HUES48 (cell line): ENCODE measurements around the gene IRF5.

Experiments used
- H3K27ac ChIP-seq: one replicate; pipeline ENCODE4 v1.7.0; 2013; ENCODE audit warnings: low read depth, low read length, inconsistent platforms
- H3K27me3 ChIP-seq: 2 replicates; pipeline ENCODE4 v1.6.1; 2013; ENCODE audit warnings: mild to moderate bottlenecking, low read length; ENCODE audit not compliant: control insufficient read depth, insufficient read depth
- H3K36me3 ChIP-seq: 2 replicates; pipeline ENCODE4 v1.6.1; 2013; ENCODE audit warnings: low read length; ENCODE audit not compliant: control insufficient read depth, insufficient read depth
- H3K4me1 ChIP-seq: 2 replicates; pipeline ENCODE4 v1.6.1; 2013; ENCODE audit warnings: mild to moderate bottlenecking, low read length; ENCODE audit not compliant: control insufficient read depth, insufficient read depth
- H3K4me3 ChIP-seq: 2 replicates; pipeline ENCODE4 v1.5.1; 2013; ENCODE audit warnings: mild to moderate bottlenecking, low read depth, low read length
- H3K9ac ChIP-seq: 2 replicates; pipeline ENCODE4 v1.6.1; 2013; ENCODE audit warnings: mild to moderate bottlenecking, low read depth, low read length, moderate library complexity
- H3K9me3 ChIP-seq: 2 replicates; pipeline ENCODE4 v1.6.1; 2013; ENCODE audit warnings: low read length; ENCODE audit not compliant: control insufficient read depth, insufficient read depth

The IRF5 gene

DNA sequence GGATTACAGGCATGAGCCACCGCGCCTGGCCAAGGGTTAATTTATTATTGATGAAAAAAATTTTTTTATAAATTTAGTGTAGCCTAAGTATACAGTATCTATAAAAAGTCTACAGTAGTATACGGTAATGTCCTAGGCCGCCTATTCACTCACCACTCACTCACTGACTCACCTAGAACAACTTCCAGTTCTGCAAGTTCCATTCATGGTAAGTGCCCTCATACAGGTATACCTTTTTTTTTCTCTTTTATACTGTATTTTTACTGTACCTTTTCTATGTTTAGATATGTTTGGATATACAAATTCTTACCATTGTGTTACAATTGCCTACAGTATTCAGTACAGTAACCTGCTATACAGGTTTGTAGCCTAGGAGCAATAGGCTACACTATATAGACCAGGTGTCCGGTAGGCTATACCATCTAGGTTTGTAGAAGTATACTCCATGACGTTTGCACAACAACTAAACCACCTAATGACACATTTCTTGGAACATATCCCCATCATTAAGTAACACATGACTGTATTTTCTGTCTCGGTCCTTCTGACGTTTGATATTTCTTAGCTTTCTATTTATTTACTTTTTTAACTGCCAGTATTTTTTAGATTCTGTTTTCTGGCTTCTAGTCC lies 23.4 kb downstream of the IRF5 start:
- 0 out of 2 replicates have a peak, but pooled peaks cover 11% of the 10 kb centered on the region for H3K4me1 ChIP-seq
- H3K27ac ChIP-seq: no peak overlapping the region
- H3K9ac ChIP-seq: no peak overlapping the region
- H3K27me3 ChIP-seq: no peaks in the 10 kb centered on the region
- no peaks in the 10 kb centered on the region for H3K9me3 ChIP-seq
- peaks cover 83% of the 10 kb centered on the region for H3K36me3 ChIP-seq
- no peak overlapping the region for H3K4me3 ChIP-seq

- no peaks in the 10 kb centered on the region for H3K27me3 ChIP-seq
- no peaks in the 10 kb centered on the region for H3K9me3 ChIP-seq
- H3K36me3 ChIP-seq: peaks cover 83% of the 10 kb centered on the region
- 0 out of 2 replicates have a peak, but pooled peaks cover 11% of the 10 kb centered on the region for H3K4me1 ChIP-seq
- no peak overlapping the region for H3K9ac ChIP-seq
- H3K27ac ChIP-seq: no peak overlapping the region
- H3K4me3 ChIP-seq: no peak overlapping the region
Measured at GRCh38 chr7:128962899-128963298, 25.2 kb downstream of the IRF5 start.

DNA sequence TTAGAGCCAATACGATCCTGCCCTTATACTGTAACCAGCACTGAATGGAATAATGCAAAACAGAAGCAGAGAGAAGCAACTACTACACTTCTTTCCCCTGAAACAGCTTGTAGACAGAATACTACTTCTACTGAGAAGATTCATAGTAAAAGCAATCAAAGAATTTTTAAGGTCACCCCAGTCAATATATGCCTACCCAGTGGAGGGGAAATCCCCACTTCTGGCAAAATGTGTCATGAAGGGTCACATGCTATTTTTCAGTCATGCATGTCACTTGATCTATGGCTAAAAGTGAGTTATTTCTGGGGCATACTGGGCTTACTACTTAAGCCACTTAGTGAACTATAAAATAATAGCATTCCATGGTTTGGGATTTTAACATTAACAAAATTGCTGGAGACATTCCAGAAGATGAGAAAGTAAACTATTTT lies 25.6 kb downstream of the IRF5 start:
- H3K36me3 ChIP-seq: peaks cover 84% of the 10 kb centered on the region

GRCh38 chr7:128968624-128969023 lies 30.9 kb downstream of the IRF5 start:
- Histone ChIP-seq H3K27ac (no peak overlapping the region), H3K4me3 (no peak overlapping the region), H3K36me3 (peaks cover 94% of the 10 kb centered on the region)

More for the DNA sequence above, 25.6 kb downstream of the IRF5 start:
- no peaks in the 10 kb centered on the region for H3K27me3 ChIP-seq
- H3K4me3 ChIP-seq: no peak overlapping the region
- H3K4me1 ChIP-seq: 0 out of 2 replicates have a peak, but pooled peaks cover 11% of the 10 kb centered on the region
- H3K27ac ChIP-seq: no peak overlapping the region
- H3K9me3 ChIP-seq: no peaks in the 10 kb centered on the region
- H3K9ac ChIP-seq: no peak overlapping the region

GRCh38 chr7:128974241-128974934 lies 36.7 kb downstream of the IRF5 start:
- Histone ChIP-seq H3K4me3 (no peak overlapping the region), H3K27me3 (no peaks in the 10 kb centered on the region), H3K9ac (no peak overlapping the region), H3K4me1 (no peaks in the 10 kb centered on the region), H3K9me3 (no peaks in the 10 kb centered on the region), H3K27ac (no peak overlapping the region), H3K36me3 (peaks cover 93% of the 10 kb centered on the region)

More at GRCh38 chr7:128968624-128969023, 30.9 kb downstream of the IRF5 start:
- no peaks in the 10 kb centered on the region for H3K9me3 ChIP-seq
- 0 out of 2 replicates have a peak, but pooled peaks cover 11% of the 10 kb centered on the region for H3K4me1 ChIP-seq
- H3K27me3 ChIP-seq: no peaks in the 10 kb centered on the region
- H3K9ac ChIP-seq: no peak overlapping the region

GRCh38 chr7:128982105-128982504 lies 44.4 kb downstream of the IRF5 start:
- H3K4me3 ChIP-seq: no peak overlapping the region
- peaks cover 97% of the 10 kb centered on the region for H3K36me3 ChIP-seq
- H3K27ac ChIP-seq: no peak overlapping the region
- H3K9me3 ChIP-seq: no peaks in the 10 kb centered on the region
- no peaks in the 10 kb centered on the region for H3K27me3 ChIP-seq
- H3K4me1 ChIP-seq: peaks cover 14% of the 10 kb centered on the region
- H3K9ac ChIP-seq: no peak overlapping the region

DNA sequence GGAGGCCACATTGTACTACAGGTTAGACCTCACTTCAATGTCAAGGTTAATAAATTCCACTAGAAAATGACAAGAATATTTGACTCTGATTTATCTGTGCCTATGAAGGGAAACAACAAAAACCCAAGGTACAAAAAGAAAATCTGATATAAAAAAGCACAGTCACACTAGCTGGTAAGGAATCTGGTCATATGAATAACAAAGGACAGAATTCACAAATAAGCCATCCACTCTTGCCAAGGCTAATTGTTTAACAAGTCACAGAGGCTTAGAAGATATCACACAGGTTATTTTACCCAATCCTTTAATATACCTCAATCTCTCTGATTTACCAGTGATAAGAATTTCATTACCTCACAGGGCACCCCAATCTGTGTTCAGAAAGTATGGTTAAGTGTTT lies 47.9 kb downstream of the IRF5 start:
- H3K4me1 ChIP-seq: peaks cover 20% of the 10 kb centered on the region
- no peaks in the 10 kb centered on the region for H3K27me3 ChIP-seq
- no peak overlapping the region for H3K9ac ChIP-seq
- no peak overlapping the region for H3K4me3 ChIP-seq
- H3K9me3 ChIP-seq: no peaks in the 10 kb centered on the region
- peaks cover 98% of the 10 kb centered on the region for H3K36me3 ChIP-seq
- no peak overlapping the region for H3K27ac ChIP-seq

- Histone ChIP-seq H3K27me3 (no peaks in the 10 kb centered on the region), H3K9me3 (no peaks in the 10 kb centered on the region), H3K4me1 (peaks cover 20% of the 10 kb centered on the region), H3K4me3 (no peak overlapping the region), H3K9ac (no peak overlapping the region), H3K27ac (peak overlapping the region; percentile 25), H3K36me3 (peaks cover 98% of the 10 kb centered on the region)
Measured at GRCh38 chr7:128986609-128987008, 48.9 kb downstream of the IRF5 start.

- no peak overlapping the region for H3K9ac ChIP-seq
- H3K4me3 ChIP-seq: no peak overlapping the region
- H3K27me3 ChIP-seq: no peaks in the 10 kb centered on the region
- no peaks in the 10 kb centered on the region for H3K9me3 ChIP-seq
- peaks cover 20% of the 10 kb centered on the region for H3K4me1 ChIP-seq
- no peak overlapping the region for H3K27ac ChIP-seq
- H3K36me3 ChIP-seq: peaks cover 99% of the 10 kb centered on the region
Measured at GRCh38 chr7:128988372-128988771, 50.6 kb downstream of the IRF5 start.

- Histone ChIP-seq H3K9me3 (no peaks in the 10 kb centered on the region), H3K4me3 (no peak overlapping the region), H3K36me3 (peaks cover 99% of the 10 kb centered on the region), H3K4me1 (peaks cover 20% of the 10 kb centered on the region), H3K27ac (no peak overlapping the region), H3K27me3 (no peaks in the 10 kb centered on the region), H3K9ac (no peak overlapping the region)
Measured at GRCh38 chr7:128989961-128990360, 52.2 kb downstream of the IRF5 start.

DNA sequence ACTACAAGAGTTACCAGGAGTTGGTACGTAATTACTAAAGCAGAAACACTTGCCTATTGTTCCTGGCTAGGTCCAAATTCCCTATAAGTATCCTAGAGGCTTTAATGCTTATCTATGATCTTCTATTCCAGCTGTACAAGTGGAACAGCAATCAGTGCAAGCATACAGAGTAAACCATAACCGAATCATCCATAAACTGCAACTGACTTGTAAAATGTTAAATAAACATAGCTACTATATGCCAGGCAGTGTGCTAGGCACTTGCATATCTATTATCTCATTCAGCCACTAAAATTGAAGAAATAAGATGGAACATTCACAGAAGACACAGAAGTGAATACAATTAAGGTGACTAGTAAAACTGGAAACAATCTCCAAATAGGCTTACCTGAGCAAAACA lies 55.7 kb downstream of the IRF5 start:
- no peak overlapping the region for H3K4me3 ChIP-seq
- no peaks in the 10 kb centered on the region for H3K9me3 ChIP-seq
- no peaks in the 10 kb centered on the region for H3K4me1 ChIP-seq
- H3K9ac ChIP-seq: no peak overlapping the region
- no peak overlapping the region for H3K27ac ChIP-seq
- peaks cover 93% of the 10 kb centered on the region for H3K36me3 ChIP-seq
- H3K27me3 ChIP-seq: no peaks in the 10 kb centered on the region
